Measurements from ENCODE around the gene SHLD1.

SHLD1 gene

GRCh38 chr20:5848711-5849505, 98.7 kb downstream of the SHLD1 start:
- no peak for DNase-seq (ENCODE audit: low read depth in 2 of 2)

DNA sequence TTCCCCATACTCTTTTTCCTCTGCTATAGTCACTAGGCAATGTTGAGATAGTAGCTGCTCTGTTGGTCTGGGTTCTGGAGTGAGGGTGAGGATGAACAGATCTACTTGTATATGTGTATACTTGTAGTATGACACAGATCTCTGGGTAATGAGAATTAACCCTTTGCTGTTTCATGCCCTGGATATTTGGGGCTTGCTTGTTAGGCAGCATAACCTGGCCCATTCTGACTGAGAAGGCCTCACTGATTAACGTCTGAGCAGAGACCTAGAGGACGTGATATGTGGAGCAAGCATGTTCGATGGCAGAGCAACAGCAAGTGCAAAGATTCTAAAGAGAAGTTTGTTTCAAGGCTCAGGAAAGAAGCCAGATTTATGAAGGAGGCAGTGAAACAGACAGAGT, 105.7 kb downstream of the SHLD1 start:
- no peak for DNase-seq (ENCODE audit: low read depth in 2 of 2)

DNA sequence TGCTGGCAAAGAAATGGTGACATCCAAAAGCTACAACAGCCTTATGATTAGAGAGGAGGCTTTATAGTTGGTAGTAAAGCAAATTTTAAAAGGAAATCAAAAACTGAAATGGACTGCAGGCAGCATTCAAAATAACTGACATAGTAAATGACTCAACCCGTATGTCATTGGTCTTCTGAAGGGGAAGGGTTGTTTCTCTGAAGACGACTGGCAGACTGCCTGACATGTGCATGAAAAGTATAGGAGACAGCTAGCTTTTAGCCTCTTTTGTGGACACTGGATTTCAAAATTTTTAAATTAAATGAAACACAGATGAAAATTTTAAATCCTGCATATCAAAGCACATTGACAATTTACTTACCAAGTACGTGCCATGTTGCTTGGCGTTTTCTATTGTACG, 109.4 kb downstream of the SHLD1 start:
- DNase-seq (ENCODE audit: low read depth in 2 of 2): no peak

DNA sequence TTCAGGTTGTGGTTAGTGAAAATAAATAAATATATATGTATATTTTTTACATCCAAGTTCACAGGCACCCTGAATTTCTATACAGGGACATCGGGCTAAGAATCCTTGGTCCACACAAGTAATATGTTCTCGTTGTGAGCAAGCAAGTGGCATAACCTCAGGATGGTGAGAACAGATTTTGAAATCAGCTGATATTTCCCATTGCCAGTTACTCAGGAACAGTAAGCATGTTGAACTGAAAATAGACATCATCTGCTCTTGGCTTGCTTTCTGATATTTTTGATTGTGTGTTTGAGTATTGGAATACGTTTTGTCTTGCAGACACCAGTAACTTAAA, 112.5 kb downstream of the SHLD1 start:
- DNase-seq (ENCODE audit: low read depth in 2 of 2): no peak

GRCh38 chr20:5863040-5863833, 113.0 kb downstream of the SHLD1 start:
- no peak for DNase-seq (ENCODE audit: low read depth in 2 of 2)

GRCh38 chr20:5864428-5864827, 114.2 kb downstream of the SHLD1 start:
- no peak for DNase-seq (ENCODE audit: low read depth in 2 of 2)

GRCh38 chr20:5864873-5865587, 114.8 kb downstream of the SHLD1 start:
- no peak for DNase-seq (ENCODE audit: low read depth in 2 of 2)

GRCh38 chr20:5865604-5866003, 115.4 kb downstream of the SHLD1 start:
- DNase-seq (ENCODE audit: low read depth in 2 of 2): no peak

GRCh38 chr20:5870568-5870981, 120.4 kb downstream of the SHLD1 start:
- DNase-seq (ENCODE audit: low read depth in 2 of 2): no peak

GRCh38 chr20:5871459-5872410, 121.5 kb downstream of the SHLD1 start:
- DNase-seq (ENCODE audit: low read depth in 2 of 2): no peak

DNA sequence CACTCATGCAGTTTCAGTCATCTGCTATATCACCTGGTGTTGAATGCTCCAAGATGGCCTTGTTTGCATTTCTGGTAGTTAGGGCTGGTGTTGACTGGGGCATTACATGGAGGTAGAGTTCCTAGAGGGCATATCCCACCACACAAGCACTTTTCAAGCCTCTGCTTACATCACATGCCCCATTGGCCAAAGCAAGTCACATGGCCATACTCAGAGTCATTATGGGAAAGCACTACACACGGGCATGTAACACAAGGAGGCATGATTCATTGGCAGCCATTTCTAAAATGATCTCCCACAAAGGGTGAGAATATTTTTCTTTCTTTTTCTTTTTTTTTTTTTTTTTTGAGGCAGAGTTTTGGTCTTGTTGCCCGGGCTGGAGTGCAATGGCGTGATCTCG, 126.9 kb downstream of the SHLD1 start:
- no peak for DNase-seq (ENCODE audit: low read depth in 2 of 2)

GRCh38 chr20:5880326-5880725, 130.1 kb downstream of the SHLD1 start:
- DNase-seq (ENCODE audit: low read depth in 2 of 2): no peak

GRCh38 chr20:5881703-5882102, 131.5 kb downstream of the SHLD1 start:
- DNase-seq (ENCODE audit: low read depth in 2 of 2): no peak

DNA sequence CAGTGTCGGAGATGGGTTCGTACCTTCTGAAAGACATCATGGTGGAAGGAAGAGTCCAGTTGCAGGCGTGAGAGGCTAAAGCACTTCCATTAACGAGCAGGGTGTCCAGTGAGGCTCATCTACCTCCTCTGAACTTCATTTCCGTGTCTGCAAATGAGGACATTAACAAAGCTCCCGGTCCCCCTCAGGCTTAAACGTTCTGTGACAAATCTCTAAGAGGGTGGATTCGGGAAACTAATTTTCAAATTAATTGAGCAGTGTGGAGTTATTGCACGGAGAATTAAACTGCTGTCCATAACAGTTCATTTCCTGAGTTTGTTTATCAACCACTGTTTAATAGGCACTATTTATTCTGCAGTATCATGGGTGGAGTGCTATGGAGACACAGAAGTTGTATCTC, 132.0 kb downstream of the SHLD1 start:
- no peak for DNase-seq (ENCODE audit: low read depth in 2 of 2)

- DNase-seq (ENCODE audit: low read depth in 2 of 2): no peak
Measured at GRCh38 chr20:5884465-5885335, 134.5 kb downstream of the SHLD1 start.

DNA sequence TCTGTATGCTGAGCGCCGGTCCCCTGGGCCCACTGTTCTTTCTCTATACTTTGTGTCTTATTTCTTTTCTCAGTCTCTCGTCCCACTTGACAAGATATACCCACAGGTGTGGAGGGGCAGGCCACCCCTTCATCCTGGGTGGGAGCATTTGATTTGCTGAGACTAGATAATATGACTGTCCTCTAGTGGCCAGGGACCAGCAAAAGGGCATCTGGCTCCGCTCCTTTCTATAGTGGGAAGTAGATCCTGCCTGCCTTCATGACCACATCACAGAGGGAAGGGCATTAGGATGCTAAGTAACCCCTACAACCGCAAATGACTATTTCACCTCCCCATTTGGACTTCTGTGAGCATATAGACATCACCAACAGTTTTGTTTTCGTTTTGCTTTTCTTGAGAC, 135.7 kb downstream of the SHLD1 start:
- DNase-seq (ENCODE audit: low read depth in 2 of 2): no peak

- no peak for DNase-seq (ENCODE audit: low read depth in 2 of 2)
Measured at GRCh38 chr20:5886788-5887187, 136.6 kb downstream of the SHLD1 start.

GRCh38 chr20:5887386-5887785, 137.2 kb downstream of the SHLD1 start:
- DNase-seq (ENCODE audit: low read depth in 2 of 2): no peak

DNA sequence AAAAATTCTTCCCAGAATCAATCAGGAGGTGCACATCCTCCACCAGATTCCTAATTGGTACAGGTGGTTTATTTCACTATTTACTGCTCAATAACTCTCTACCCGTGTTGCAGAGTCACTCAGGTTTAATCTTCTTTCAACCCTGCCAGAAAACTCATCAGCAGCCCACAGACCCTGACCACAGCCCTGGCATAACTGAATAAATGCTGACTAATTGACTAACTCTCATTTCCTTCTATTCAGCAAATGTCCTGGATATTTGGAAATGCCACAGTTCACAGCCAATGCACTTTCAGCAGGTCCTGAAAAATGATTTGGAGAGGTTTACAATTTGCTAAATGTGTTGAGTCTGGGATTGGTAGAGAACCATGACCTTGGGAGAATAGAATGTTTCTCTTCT, 137.8 kb downstream of the SHLD1 start:
- DNase-seq (ENCODE audit: low read depth in 2 of 2): no peak

DNA sequence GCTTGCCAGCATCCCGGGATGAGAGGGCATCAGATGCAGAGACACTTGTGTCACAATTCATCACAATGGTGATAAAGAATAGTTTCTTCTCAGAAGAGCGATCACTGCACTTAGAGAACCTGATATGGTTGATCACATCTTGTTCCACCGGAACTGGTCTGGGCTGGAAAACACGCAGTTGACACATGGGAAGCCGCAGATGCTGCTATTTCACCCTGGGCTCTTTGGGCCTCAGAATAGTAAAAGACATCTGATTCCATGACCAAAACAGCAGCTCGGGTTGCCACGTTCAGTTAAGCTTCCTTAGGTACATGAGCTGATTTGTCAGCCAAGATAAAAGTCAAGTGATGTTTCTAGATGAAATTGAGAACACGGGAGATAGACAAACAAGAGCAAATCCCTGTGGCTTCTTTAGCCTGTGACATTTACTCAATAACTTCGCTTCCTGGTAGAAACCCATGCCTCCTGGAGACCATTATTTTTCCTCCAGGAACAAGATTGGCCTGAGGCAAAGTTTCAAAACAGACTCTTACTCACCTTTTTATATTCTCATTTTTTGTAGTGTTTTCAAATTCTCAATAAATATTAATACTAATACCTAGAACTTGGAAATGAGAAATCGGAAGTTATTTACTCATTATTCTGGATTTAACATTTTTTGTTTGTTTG, 140.7 kb downstream of the SHLD1 start:
- DNase-seq (ENCODE audit: low read depth in 2 of 2): no peak

Data from activated CD8-positive, alpha-beta memory T cell treated with anti-CD3 and anti-CD28 coated beads for 4 hours (primary cell).